HepG2 (cell line): ENCODE measurements around the gene MMP17. TPM values are rescaled to one million over a fixed set of nuclear protein-coding genes. Genes with fewer than 3 reads are reported as not detected.

ENCODE experiments used
- ATAC-seq: fragments of 200-7000 bp; cut with Tn5 transposase; 3 replicates; pipeline ENCODE4 v1.9.1; 2020; ENCODE audit warnings: mild to moderate bottlenecking, moderate library complexity
- BruUV-seq: library from RNA; stranded (reverse); fragments of 400-500 nt; replicated peaks from 2 replicates; lab custom pipeline; 2021; lab: Mats Ljungman, UMichigan
- CTCF ChIA-PET: fragments of 300-600 bp; formaldehyde crosslinking; extraction: SDS; loops from one replicate; lab custom pipeline; 2021; ENCODE audit warnings: low total read pairs, inconsistent platforms, low intra/inter-chr PET ratio; lab: Yijun Ruan, JAX
- POLR2A ChIA-PET: fragments of 350-600 bp; sonication (Branson Sonifier 250); formaldehyde crosslinking; loops from one replicate; lab custom pipeline; 2020; ENCODE audit warnings: antibody characterized with exemption, inconsistent platforms; lab: Yijun Ruan, JAX
- DNase-seq: peaks from one replicate; pipeline ENCODE4 v3.0.0-alpha.2; 2015; ENCODE audit warnings: low spot score
- FAIRE-seq: peaks from 3 replicates; lab custom pipeline; 2011; peaks lifted over from hg19 to GRCh38; lab: Jason Lieb, UNC
- H2AFZ ChIP-seq: one replicate; pipeline ENCODE4 v1.6.1; 2011; ENCODE audit warnings: low read length, inconsistent platforms
- H3K27ac ChIP-seq: fragments of 300-600 bp; 3 replicates; pipeline ENCODE4 v1.8.0; 2011; ENCODE audit warnings: mixed run types, mild to moderate bottlenecking, mixed read lengths, low read length, inconsistent platforms; ENCODE audit not compliant: insufficient read depth; ENCODE audit errors: extremely low read length
- H3K27me3 ChIP-seq, 2 experiments: fragments of 200-600 bp in 1 of 2; 2 replicates in 1 of 2; 3 replicates in 1 of 2; pipeline versions ENCODE4 v1.6.0 to v1.8.0; 2011; ENCODE audit warnings: low read length in 2 of 2, mild to moderate bottlenecking in 2 of 2, moderate library complexity in 2 of 2, inconsistent platforms in 1 of 2; ENCODE audit not compliant: insufficient read depth in 2 of 2, control insufficient read depth in 1 of 2
- H3K36me3 ChIP-seq, 2 experiments: fragments of 200-600 bp in 1 of 2; replicated peaks in 1 of 2; 2 replicates in 1 of 2; 3 replicates in 1 of 2; pipeline versions ENCODE4 v1.5.1 to v1.8.0; 2011; ENCODE audit warnings: low read length in 2 of 2, inconsistent platforms in 1 of 2; ENCODE audit not compliant: insufficient read depth in 2 of 2, control insufficient read depth in 1 of 2
- H3K4me1 ChIP-seq: 2 replicates; pipeline ENCODE4 v1.5.1; 2012; ENCODE audit warnings: low read length, inconsistent platforms; ENCODE audit not compliant: insufficient read depth
- H3K4me2 ChIP-seq: 2 replicates; pipeline ENCODE4 v1.6.0; 2011; ENCODE audit warnings: low read depth, low read length, inconsistent platforms
- H3K4me3 ChIP-seq, 3 experiments: fragments of 200-600 bp in 1 of 3; sonication (generic), shearing (Covaris generic) in 1 of 3; replicated peaks in 1 of 3; 2 replicates each; pipeline ENCODE4 v1.5.1; 2011 to 2016; ENCODE audit warnings: low read length in 3 of 3, inconsistent platforms in 2 of 3, low read depth in 2 of 3, mild to moderate bottlenecking in 2 of 3, control low read depth in 1 of 3, mixed read lengths in 1 of 3; ENCODE audit not compliant: insufficient read depth in 1 of 3
- H3K79me2 ChIP-seq: one replicate; pipeline ENCODE4 v1.6.1; 2011; ENCODE audit warnings: low read length, inconsistent platforms; ENCODE audit not compliant: insufficient read depth
- H3K9ac ChIP-seq: 2 replicates; pipeline ENCODE4 v1.6.0; 2011; ENCODE audit warnings: mild to moderate bottlenecking, low read depth, low read length, inconsistent platforms; ENCODE audit not compliant: insufficient read depth
- H3K9me3 ChIP-seq: 2 replicates; pipeline ENCODE4 v1.5.1; 2012; ENCODE audit warnings: mild to moderate bottlenecking, low read length
- H4K20me1 ChIP-seq: 2 replicates; pipeline ENCODE4 v1.6.0; 2011; ENCODE audit warnings: inconsistent platforms, mild to moderate bottlenecking, low read length, moderate library complexity; ENCODE audit not compliant: insufficient read depth
- NBN ChIP-seq: fragments of 450-650 bp; conservative IDR thresholded peaks from 2 replicates; pipeline ENCODE4 v1.6.1; 2017
- SKI ChIP-seq: fragments of 450-650 bp; IDR thresholded peaks from one replicate; pipeline ENCODE4 v1.6.1; 2018; ENCODE audit warnings: mild to moderate bottlenecking; ENCODE audit not compliant: partially characterized antibody
- TOE1 ChIP-seq: sonication (generic); formaldehyde crosslinking; IDR thresholded peaks from 2 replicates; pipeline ENCODE4 v1.4.0; 2020; ENCODE audit warnings: mild to moderate bottlenecking, missing genetic modification reagents
- ZNF20 ChIP-seq: sonication (generic); formaldehyde crosslinking; IDR thresholded peaks from 2 replicates; pipeline ENCODE4 v1.4.0; 2020; ENCODE audit warnings: mild to moderate bottlenecking, moderate library complexity, missing genetic modification reagents
- ZNF331 ChIP-seq: sonication (generic); formaldehyde crosslinking; IDR thresholded peaks from 2 replicates; pipeline ENCODE4 v1.4.0; 2020; ENCODE audit warnings: missing genetic modification reagents
- ZNF879 ChIP-seq: sonication (generic); formaldehyde crosslinking; IDR thresholded peaks from 2 replicates; pipeline ENCODE4 v1.8.1; 2023; ENCODE audit warnings: missing genetic modification reagents
- WGBS: methylation state at CpG from one replicate; pipeline ENCODE4 v1.1.6; 2017; ENCODE audit warnings: low lambda C conversion rate; 5-methylcytosine and 5-hydroxymethylcytosine counted together
- in situ Hi-C: cut with HindIII; loops from 2 replicates; pipeline ENCODE4 v1.10.0; 2017; ENCODE audit warnings: low pct_unique_long_range_greater_than_20kb; ENCODE audit not compliant: extremely low pct_ligation_motif_present
- intact Hi-C: fragments of 100-400 bp; cut with micrococcal nuclease; formaldehyde crosslinking; loops from one replicate; pipeline ENCODE4 v1.10.0; 2022; ENCODE audit not compliant: unreplicated experiment
- polyA plus RNA-seq, 8 experiments: library from polyadenylated mRNA; depleted of rRNA in 3 of 8; stranded (reverse) in 7 of 8; unstranded in 1 of 8; fragments of >200 nt; fragmentation: Illumina TruSeq in 4 of 8; extraction: Trizol in 4 of 8; gene quantifications; 2 replicates each; pipeline versions ENCODE4 v1.2.1 to v1.2.3, GENCODE V29; 2011 to 2016; ENCODE audit warnings: low read depth in 4 of 8, missing spikeins in 1 of 8, mixed read lengths in 1 of 8; ENCODE audit not compliant: insufficient read depth in 1 of 8
- total RNA-seq, 5 experiments: library from RNA; depleted of rRNA; stranded (reverse); fragments of >200 nt; fragmentation: Illumina TruSeq; extraction: Trizol; gene quantifications; 2 replicates each; pipeline ENCODE4 v1.2.3, GENCODE V29; 2016; ENCODE audit warnings: low read depth in 1 of 5
- TF ChIP-seq, protein P1 (sequence below): sonication (generic); formaldehyde crosslinking; IDR thresholded peaks from 2 replicates; pipeline ENCODE4; 2020; ENCODE audit warnings: missing genetic modification reagents, mild to moderate bottlenecking, borderline replicate concordance

MMP17 gene
- total and polyA plus RNA-seq, 2 of the 13 experiments (the other 11 are each of a cell fraction or from before 2014, with no cell fraction given), result 0.55 to 0.80 TPM

DNA sequence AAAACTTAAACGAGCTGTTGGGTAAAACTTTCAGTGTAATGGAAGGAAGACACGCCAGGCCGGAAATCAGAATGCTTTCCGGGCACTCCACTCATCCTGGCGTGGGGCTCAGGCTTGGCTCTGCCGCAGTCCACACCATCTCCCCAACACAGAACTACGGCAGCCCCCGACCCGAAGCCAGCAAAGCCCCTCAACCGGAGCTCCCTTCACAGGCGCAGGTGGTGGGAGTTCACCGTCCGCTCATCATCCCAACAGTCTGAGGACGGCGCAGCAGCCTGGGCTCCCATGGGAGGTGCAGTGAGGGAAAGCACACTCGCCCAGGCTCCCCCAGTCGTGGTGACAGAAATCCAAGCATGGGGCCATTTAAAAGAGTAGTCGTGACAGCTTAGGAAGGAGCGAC, 11.0 kb upstream of the MMP17 start:
- no TSS peak for BruUV-seq
- H3K4me3 ChIP-seq, result no peak overlapping the region
- POLR2A ChIA-PET, result no interaction called here

More for the DNA sequence above, 11.0 kb upstream of the MMP17 start:
- TF ChIP-seq ZNF879 (CRISPR knock-in tag), result no peak
- no peak for TF ChIP-seq NBN
- TF ChIP-seq, protein P1, sequence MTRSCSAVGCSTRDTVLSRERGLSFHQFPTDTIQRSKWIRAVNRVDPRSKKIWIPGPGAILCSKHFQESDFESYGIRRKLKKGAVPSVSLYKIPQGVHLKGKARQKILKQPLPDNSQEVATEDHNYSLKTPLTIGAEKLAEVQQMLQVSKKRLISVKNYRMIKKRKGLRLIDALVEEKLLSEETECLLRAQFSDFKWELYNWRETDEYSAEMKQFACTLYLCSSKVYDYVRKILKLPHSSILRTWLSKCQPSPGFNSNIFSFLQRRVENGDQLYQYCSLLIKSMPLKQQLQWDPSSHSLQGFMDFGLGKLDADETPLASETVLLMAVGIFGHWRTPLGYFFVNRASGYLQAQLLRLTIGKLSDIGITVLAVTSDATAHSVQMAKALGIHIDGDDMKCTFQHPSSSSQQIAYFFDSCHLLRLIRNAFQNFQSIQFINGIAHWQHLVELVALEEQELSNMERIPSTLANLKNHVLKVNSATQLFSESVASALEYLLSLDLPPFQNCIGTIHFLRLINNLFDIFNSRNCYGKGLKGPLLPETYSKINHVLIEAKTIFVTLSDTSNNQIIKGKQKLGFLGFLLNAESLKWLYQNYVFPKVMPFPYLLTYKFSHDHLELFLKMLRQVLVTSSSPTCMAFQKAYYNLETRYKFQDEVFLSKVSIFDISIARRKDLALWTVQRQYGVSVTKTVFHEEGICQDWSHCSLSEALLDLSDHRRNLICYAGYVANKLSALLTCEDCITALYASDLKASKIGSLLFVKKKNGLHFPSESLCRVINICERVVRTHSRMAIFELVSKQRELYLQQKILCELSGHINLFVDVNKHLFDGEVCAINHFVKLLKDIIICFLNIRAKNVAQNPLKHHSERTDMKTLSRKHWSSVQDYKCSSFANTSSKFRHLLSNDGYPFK (CRISPR knock-in tag), result no peak
- no peak for TF ChIP-seq TOE1 (CRISPR knock-in tag)
- TF ChIP-seq ZNF20 (CRISPR knock-in tag), result no peak
- no peak for TF ChIP-seq SKI
- TF ChIP-seq ZNF331, result no peak
- no peak for DNase-seq
- no peak for ATAC-seq
- H2AFZ ChIP-seq, result no peak overlapping the region
- no peak overlapping the region for H3K27ac ChIP-seq
- H3K27me3 ChIP-seq, result no peaks in the 10 kb centered on the region
- no peak overlapping the region for H3K9ac ChIP-seq
- CTCF ChIA-PET, result no interaction called here
- H4K20me1 ChIP-seq, result no peaks in the 10 kb centered on the region
- peaks cover 27% of the 10 kb centered on the region for H3K4me1 ChIP-seq
- H3K36me3 ChIP-seq, result no peaks in the 10 kb centered on the region
- FAIRE-seq, result no peak
- no peaks in the 10 kb centered on the region for H3K79me2 ChIP-seq
- H3K4me2 ChIP-seq, result no peak overlapping the region
- in situ Hi-C loops, result no loop called here
- peaks cover 22% of the 10 kb centered on the region for H3K9me3 ChIP-seq
- 97% methylated on average over 19 of the region's 19 CpGs for WGBS
- intact Hi-C loops, result no loop called here
